Measurements from ENCODE around the gene EWSR1.

The EWSR1 gene

DNA sequence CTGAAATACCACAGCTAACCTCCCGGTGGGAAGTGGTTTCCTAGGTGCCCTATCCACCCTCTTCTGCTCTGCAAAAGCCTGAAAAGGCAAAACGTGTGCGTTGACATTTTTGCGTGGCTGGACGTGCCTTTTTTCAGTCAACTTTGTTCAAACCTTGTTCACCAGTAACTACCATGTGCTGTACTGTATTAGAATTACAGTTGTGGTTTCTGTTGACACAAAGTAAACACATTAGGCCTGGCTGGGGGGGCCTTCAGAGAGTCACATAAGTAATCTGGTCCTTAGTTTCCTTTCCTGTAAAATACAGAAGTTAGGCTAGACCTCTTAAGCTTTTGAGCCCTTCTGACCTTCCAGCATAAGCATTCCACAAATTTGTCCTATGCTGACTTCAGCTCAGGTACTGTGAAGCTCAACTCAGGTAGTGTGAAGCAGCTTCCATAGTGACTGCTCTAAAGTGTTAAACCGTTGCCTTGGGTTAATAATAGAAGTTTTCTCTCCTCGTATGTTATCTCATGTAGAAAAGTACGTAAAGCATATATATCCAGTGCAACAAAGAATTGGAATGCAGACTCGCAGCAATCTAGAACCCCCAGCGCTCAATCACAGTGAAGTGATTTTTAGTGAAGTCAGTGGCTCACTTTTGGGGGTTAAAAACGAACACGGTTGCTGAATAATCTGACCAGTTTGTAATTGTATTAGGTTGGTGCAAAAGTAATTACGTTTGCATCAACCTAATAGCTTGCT is 1.8 kb downstream of the EWSR1 start:
- POLR2A ChIA-PET, result interaction anchor here (0.9 kb wide), 1 partner anchor 21 kb away, joined by 3 read pairs; no protein-coding TSS in a partner anchor
- peak overlapping the region; percentile 100 for H3K27ac ChIP-seq (ENCODE audit: insufficient read depth in 1 of 2, low read depth in 1 of 2, low read length in 2 of 2, poor library complexity in 1 of 2, severe bottlenecking in 2 of 2)

DNA sequence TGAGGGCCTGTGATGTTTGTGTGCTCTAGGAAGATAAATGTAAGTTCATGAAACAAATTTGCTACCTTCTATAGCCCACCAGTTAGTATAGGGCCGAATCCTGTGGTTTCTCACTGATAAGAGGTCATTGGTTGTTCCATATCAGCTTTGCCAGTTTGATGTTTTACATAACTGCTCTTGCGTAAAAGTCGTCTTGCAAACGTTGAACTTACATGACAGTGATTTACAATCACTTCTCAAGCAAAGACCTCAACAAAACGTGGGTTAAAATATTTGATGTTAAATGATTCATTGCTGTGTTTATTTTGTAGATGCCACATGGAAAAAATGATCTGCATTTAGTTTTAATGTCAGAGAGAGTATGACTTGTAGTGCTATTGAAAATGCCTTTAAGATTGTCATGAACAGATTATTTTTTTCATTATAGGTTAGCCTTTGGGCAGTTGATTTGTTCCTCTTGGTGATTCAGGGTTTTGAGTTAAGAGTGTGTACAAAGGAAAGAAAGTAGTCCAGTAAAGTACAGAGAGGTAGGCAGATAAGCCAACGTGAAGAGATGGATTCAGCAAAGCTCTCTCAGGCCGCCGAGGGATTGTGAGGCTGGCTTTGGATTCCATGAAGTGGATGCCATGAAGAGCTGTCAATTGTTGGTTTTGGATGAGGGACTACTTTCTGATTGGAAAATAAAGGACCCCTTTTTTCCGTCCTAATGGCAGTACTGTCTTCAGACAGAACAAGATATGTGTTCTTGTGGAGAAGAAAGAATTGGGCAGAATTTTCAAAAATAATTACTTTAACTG is 2.6 kb downstream of the EWSR1 start:
- DNase-seq, result peak; percentile 46 to 80 (median 63)
- H3K4me1 ChIP-seq (ENCODE audit: control extremely low read depth in 1 of 4, control insufficient read depth in 4 of 4, insufficient read depth in 4 of 4, low read length in 3 of 4), result peaks cover 31 to 59% (median 40%) of the 10 kb centered on the region in 4 experiments
- H3K9me3 ChIP-seq (ENCODE audit: control extremely low read depth in 1 of 5, control insufficient read depth in 4 of 5, insufficient read depth in 2 of 5, low read depth in 1 of 5, low read length in 4 of 5), result no peaks in the 10 kb centered on the region
- POLR2A ChIA-PET, result interaction anchor here (0.6 to 0.9 kb wide), 2 partner anchors 13 to 20 kb away, joined by 3 read pairs; no protein-coding TSS in a partner anchor
- H3K4me3 ChIP-seq (ENCODE audit: control insufficient read depth in 1 of 7, extremely low read depth in 1 of 7, insufficient read depth in 4 of 7, low read depth in 2 of 7, low read length in 6 of 7), result peak overlapping the region in 5 of 7 experiments; percentile 77 to 95 (median 89)
- H3K36me3 ChIP-seq (ENCODE audit: control insufficient read depth in 4 of 4, insufficient read depth in 4 of 4, low read length in 3 of 4), result peaks cover 20 to 73% (median 34%) of the 10 kb centered on the region in 4 experiments
- H3K27me3 ChIP-seq (replicated peaks in 2 of 5; ENCODE audit: control insufficient read depth in 4 of 5, insufficient read depth in 5 of 5, low read length in 4 of 5), result no peaks in the 10 kb centered on the region
- 57% methylated on average over 4 of the region's 9 CpGs for WGBS (ENCODE audit: insufficient coverage)
- CTCF ChIA-PET, result interaction anchor here (0.7 to 4.6 kb wide), 3 partner anchors 10 to 17 kb away, joined by 3 to 23 read pairs (median 3); no protein-coding TSS in a partner anchor
- H3K27ac ChIP-seq (ENCODE audit: insufficient read depth in 1 of 2, low read depth in 1 of 2, low read length in 2 of 2, poor library complexity in 1 of 2, severe bottlenecking in 2 of 2), result peak overlapping the region; percentile 27 to 100

More for the DNA sequence above, 1.8 kb downstream of the EWSR1 start:
- 8% methylated on average over 8 of the region's 13 CpGs for WGBS (ENCODE audit: insufficient coverage)
- Histone ChIP-seq H3K27me3 (replicated peaks in 2 of 5; ENCODE audit: control insufficient read depth in 4 of 5, insufficient read depth in 5 of 5, low read length in 4 of 5) (no peaks in the 10 kb centered on the region), H3K4me3 (ENCODE audit: control insufficient read depth in 1 of 7, extremely low read depth in 1 of 7, insufficient read depth in 4 of 7, low read depth in 2 of 7, low read length in 6 of 7) (peak overlapping the region in 6 of 7 experiments; percentile 77 to 95 (median 90)), H3K36me3 (ENCODE audit: control insufficient read depth in 4 of 4, insufficient read depth in 4 of 4, low read length in 3 of 4) (peaks cover 19 to 72% (median 32%) of the 10 kb centered on the region in 4 experiments), H3K4me1 (ENCODE audit: control extremely low read depth in 1 of 4, control insufficient read depth in 4 of 4, insufficient read depth in 4 of 4, low read length in 3 of 4) (peaks cover 31 to 58% (median 40%) of the 10 kb centered on the region in 4 experiments), H3K9me3 (ENCODE audit: control extremely low read depth in 1 of 5, control insufficient read depth in 4 of 5, insufficient read depth in 2 of 5, low read depth in 1 of 5, low read length in 4 of 5) (no peaks in the 10 kb centered on the region)
- CTCF ChIA-PET, result interaction anchor here (0.7 to 1.0 kb wide), 2 partner anchors 17 to 24 kb away, joined by 3 read pairs; no protein-coding TSS in a partner anchor
- no peak for DNase-seq

DNA sequence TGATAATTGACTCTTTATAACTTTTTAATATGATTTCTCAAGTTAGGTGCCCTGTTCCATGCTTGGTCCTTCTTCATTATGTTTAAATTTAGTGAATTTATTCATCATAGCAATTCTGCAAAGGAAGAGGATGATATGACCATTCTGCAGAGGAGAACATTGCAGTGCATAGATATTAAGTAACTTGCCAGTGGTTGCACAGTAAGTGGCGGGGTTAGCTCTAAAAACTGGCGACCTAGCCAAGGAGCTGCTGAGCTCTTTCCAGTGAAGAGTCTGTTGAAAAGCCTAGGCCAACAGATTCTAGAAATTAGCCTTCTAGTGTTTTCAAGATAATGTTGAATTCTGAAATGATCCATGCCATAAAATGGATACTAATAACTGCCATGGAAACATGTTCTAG is 4.6 kb downstream of the EWSR1 start:
- DNase-seq, result no peak
- Histone ChIP-seq H3K4me1 (ENCODE audit: control extremely low read depth in 1 of 4, control insufficient read depth in 4 of 4, insufficient read depth in 4 of 4, low read length in 3 of 4) (peaks cover 26 to 44% (median 29%) of the 10 kb centered on the region in 4 experiments), H3K4me3 (ENCODE audit: control insufficient read depth in 1 of 7, extremely low read depth in 1 of 7, insufficient read depth in 4 of 7, low read depth in 2 of 7, low read length in 6 of 7) (no peak overlapping the region), H3K9me3 (ENCODE audit: control extremely low read depth in 1 of 5, control insufficient read depth in 4 of 5, insufficient read depth in 2 of 5, low read depth in 1 of 5, low read length in 4 of 5) (no peaks in the 10 kb centered on the region), H3K27ac (ENCODE audit: insufficient read depth in 1 of 2, low read depth in 1 of 2, low read length in 2 of 2, poor library complexity in 1 of 2, severe bottlenecking in 2 of 2) (peak overlapping the region in 1 of 2 experiments; percentile 31), H3K36me3 (ENCODE audit: control insufficient read depth in 4 of 4, insufficient read depth in 4 of 4, low read length in 3 of 4) (peaks cover 29 to 86% (median 47%) of the 10 kb centered on the region in 4 experiments), H3K27me3 (replicated peaks in 2 of 5; ENCODE audit: control insufficient read depth in 4 of 5, insufficient read depth in 5 of 5, low read length in 4 of 5) (no peaks in the 10 kb centered on the region)
- ChIA-PET POLR2A (no interaction called here), CTCF (interaction anchor here (4.6 kb wide), 1 partner anchor 14 kb away, joined by 23 read pairs; no protein-coding TSS in a partner anchor)
- 86% methylated on average over 1 of the region's 2 CpGs for WGBS (ENCODE audit: insufficient coverage)

DNA sequence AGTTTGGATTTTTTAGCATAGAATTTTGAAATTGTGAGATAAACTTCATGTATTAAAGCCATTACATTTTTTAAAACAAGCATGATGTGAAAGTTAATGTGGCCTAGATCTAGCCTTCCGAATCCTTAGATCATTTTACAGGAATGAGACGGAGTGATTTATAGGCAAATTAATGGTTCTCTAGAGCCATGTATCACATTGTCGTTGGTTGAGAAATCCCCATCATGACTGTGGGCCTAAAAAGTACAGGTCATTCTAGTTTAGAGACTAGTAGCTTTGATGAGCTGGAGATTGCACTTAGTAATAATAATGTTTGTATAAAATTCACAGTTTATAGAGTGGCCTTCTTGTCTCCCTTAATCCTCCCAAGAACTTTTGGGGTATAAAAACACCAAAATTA is 7.1 kb downstream of the EWSR1 start:
- no peak overlapping the region for H3K27ac ChIP-seq (ENCODE audit: insufficient read depth in 1 of 2, low read depth in 1 of 2, low read length in 2 of 2, poor library complexity in 1 of 2, severe bottlenecking in 2 of 2)
- DNase-seq, result no peak
- POLR2A ChIA-PET, result no interaction called here
- CTCF ChIA-PET, result interaction anchor here (1.2 to 4.6 kb wide), 3 partner anchors 11 to 82 kb away, joined by 3 to 23 read pairs (median 3); no protein-coding TSS in a partner anchor
- peaks cover 40 to 94% (median 64%) of the 10 kb centered on the region in 4 experiments for H3K36me3 ChIP-seq (ENCODE audit: control insufficient read depth in 4 of 4, insufficient read depth in 4 of 4, low read length in 3 of 4)
- peaks cover 15 to 28% (median 16%) of the 10 kb centered on the region in 4 experiments for H3K4me1 ChIP-seq (ENCODE audit: control extremely low read depth in 1 of 4, control insufficient read depth in 4 of 4, insufficient read depth in 4 of 4, low read length in 3 of 4)
- WGBS (ENCODE audit: insufficient coverage), result 89% methylated on average over 3 of the region's 3 CpGs
- no peaks in the 10 kb centered on the region for H3K27me3 ChIP-seq (replicated peaks in 2 of 5; ENCODE audit: control insufficient read depth in 4 of 5, insufficient read depth in 5 of 5, low read length in 4 of 5)
- H3K9me3 ChIP-seq (ENCODE audit: control extremely low read depth in 1 of 5, control insufficient read depth in 4 of 5, insufficient read depth in 2 of 5, low read depth in 1 of 5, low read length in 4 of 5), result no peaks in the 10 kb centered on the region
- no peak overlapping the region for H3K4me3 ChIP-seq (ENCODE audit: control insufficient read depth in 1 of 7, extremely low read depth in 1 of 7, insufficient read depth in 4 of 7, low read depth in 2 of 7, low read length in 6 of 7)

DNA sequence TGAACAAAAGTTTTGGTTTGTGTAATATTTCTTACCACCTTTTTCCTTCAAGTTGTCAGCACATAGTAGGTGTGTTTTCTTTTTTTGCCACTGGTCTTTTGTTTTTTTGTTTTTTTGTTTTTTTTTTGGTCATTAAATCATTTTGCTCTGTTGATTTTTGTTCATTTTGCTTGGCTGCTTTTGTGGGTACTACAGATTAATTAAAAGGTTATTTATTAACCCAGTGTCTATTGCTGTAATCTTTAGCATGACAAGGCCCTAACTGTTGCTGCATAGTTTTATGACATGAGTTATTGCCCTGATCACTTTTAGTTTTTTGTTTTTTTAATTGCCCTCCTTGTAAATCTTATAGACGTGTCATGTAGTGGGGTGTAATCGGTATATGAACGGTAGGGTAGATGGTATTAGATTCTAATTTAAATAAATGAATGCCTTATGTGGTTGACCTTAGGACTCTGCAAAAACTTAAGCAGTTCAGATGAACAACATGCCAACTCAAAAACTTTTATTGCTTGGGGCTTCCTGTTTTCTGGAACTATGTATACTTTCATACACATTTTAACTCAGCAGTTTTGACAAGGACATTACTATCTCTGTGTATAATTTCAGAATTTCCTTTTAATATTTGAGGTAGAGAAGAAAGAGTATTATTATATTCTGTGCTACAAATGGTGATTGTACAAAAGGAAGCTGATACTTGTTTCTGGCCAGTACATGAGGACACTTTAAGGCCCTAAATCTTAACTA is 7.9 kb downstream of the EWSR1 start:
- H3K27ac ChIP-seq (ENCODE audit: insufficient read depth in 1 of 2, low read depth in 1 of 2, low read length in 2 of 2, poor library complexity in 1 of 2, severe bottlenecking in 2 of 2), result no peak overlapping the region
- no CpG with 5 or more reads among the region's 3 CpGs for WGBS (ENCODE audit: insufficient coverage)
- H3K27me3 ChIP-seq (replicated peaks in 2 of 5; ENCODE audit: control insufficient read depth in 4 of 5, insufficient read depth in 5 of 5, low read length in 4 of 5), result no peaks in the 10 kb centered on the region
- no peaks in the 10 kb centered on the region for H3K9me3 ChIP-seq (ENCODE audit: control extremely low read depth in 1 of 5, control insufficient read depth in 4 of 5, insufficient read depth in 2 of 5, low read depth in 1 of 5, low read length in 4 of 5)
- H3K4me3 ChIP-seq (ENCODE audit: control insufficient read depth in 1 of 7, extremely low read depth in 1 of 7, insufficient read depth in 4 of 7, low read depth in 2 of 7, low read length in 6 of 7), result no peak overlapping the region
- POLR2A ChIA-PET, result no interaction called here
- no peak for DNase-seq
- H3K4me1 ChIP-seq (ENCODE audit: control extremely low read depth in 1 of 4, control insufficient read depth in 4 of 4, insufficient read depth in 4 of 4, low read length in 3 of 4), result peaks cover 6 to 19% (median 8%) of the 10 kb centered on the region in 4 experiments
- CTCF ChIA-PET, result interaction anchor here (1.5 kb wide), 1 partner anchor 31 kb away, joined by 3 read pairs; no protein-coding TSS in a partner anchor
- H3K36me3 ChIP-seq (ENCODE audit: control insufficient read depth in 4 of 4, insufficient read depth in 4 of 4, low read length in 3 of 4), result peaks cover 40 to 90% (median 68%) of the 10 kb centered on the region in 4 experiments

DNA sequence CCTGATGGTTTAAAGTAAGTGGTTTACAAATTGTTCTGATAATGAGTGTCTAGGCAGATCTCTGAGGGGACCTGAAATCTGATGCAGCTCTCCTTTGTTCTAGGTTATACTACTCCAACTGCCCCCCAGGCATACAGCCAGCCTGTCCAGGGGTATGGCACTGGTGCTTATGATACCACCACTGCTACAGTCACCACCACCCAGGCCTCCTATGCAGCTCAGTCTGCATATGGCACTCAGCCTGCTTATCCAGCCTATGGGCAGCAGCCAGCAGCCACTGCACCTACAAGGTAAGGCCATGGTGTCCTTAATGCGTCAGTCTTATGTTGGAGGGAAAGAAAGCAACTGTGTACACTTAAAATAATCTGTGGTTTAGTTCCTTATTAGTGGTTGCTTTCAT is 9.9 kb downstream of the EWSR1 start:
- Histone ChIP-seq H3K4me3 (ENCODE audit: control insufficient read depth in 1 of 7, extremely low read depth in 1 of 7, insufficient read depth in 4 of 7, low read depth in 2 of 7, low read length in 6 of 7) (no peak overlapping the region), H3K4me1 (ENCODE audit: control extremely low read depth in 1 of 4, control insufficient read depth in 4 of 4, insufficient read depth in 4 of 4, low read length in 3 of 4) (peaks cover 0 to 5% (median 0%) of the 10 kb centered on the region in 4 experiments), H3K27me3 (replicated peaks in 2 of 5; ENCODE audit: control insufficient read depth in 4 of 5, insufficient read depth in 5 of 5, low read length in 4 of 5) (no peaks in the 10 kb centered on the region), H3K36me3 (ENCODE audit: control insufficient read depth in 4 of 4, insufficient read depth in 4 of 4, low read length in 3 of 4) (peaks cover 34 to 88% (median 70%) of the 10 kb centered on the region in 4 experiments), H3K27ac (ENCODE audit: insufficient read depth in 1 of 2, low read depth in 1 of 2, low read length in 2 of 2, poor library complexity in 1 of 2, severe bottlenecking in 2 of 2) (no peak overlapping the region), H3K9me3 (ENCODE audit: control extremely low read depth in 1 of 5, control insufficient read depth in 4 of 5, insufficient read depth in 2 of 5, low read depth in 1 of 5, low read length in 4 of 5) (no peaks in the 10 kb centered on the region)
- no peak for DNase-seq
- POLR2A ChIA-PET, result no interaction called here
- WGBS (ENCODE audit: insufficient coverage), result no CpG with 5 or more reads among the region's 1 CpG
- CTCF ChIA-PET, result interaction anchor here (1.4 to 1.8 kb wide), 2 partner anchors 9 to 20 kb away, joined by 3 to 5 read pairs; no protein-coding TSS in a partner anchor
